Neural progenitor cell (in vitro differentiated cells): ENCODE data around the gene EFCAB11. TPM values are rescaled to one million over a fixed set of nuclear protein-coding genes. Genes with fewer than 3 reads are reported as not detected.
"Not testable (repeated sequence)": the region's sequence is repeated elsewhere in the genome, so short reads cannot be mapped to it uniquely, and the experiment has no call there.

ENCODE experiments used
- DNase-seq: peaks from one replicate; pipeline ENCODE4 v3.0.0-alpha.2; 2016; ENCODE audit warnings: low spot score
- H2AFZ ChIP-seq: fragments of 200-600 bp; sonication (generic); replicated peaks from 2 replicates; pipeline ENCODE4 v1.6.1; 2016; ENCODE audit warnings: antibody characterized with exemption
- H3F3A ChIP-seq: fragments of 200-600 bp; sonication (generic); 2 replicates; pipeline ENCODE4 v1.6.1; 2016; ENCODE audit warnings: antibody characterized with exemption, low read depth
- H3K27ac ChIP-seq: fragments of 200-600 bp; sonication (generic); 2 replicates; pipeline ENCODE4 v1.5.1; 2016; ENCODE audit warnings: mild to moderate bottlenecking
- H3K27me3 ChIP-seq: fragments of 200-600 bp; sonication (generic); 2 replicates; pipeline ENCODE4 v1.6.1; 2016; ENCODE audit warnings: mild to moderate bottlenecking, moderate library complexity
- H3K36me3 ChIP-seq: fragments of 200-600 bp; sonication (generic); 2 replicates; pipeline ENCODE4 v1.5.1; 2016
- H3K4me1 ChIP-seq: fragments of 200-600 bp; sonication (generic); 2 replicates; pipeline ENCODE4 v1.6.1; 2016; ENCODE audit warnings: mixed run types
- H3K4me2 ChIP-seq: fragments of 200-600 bp; sonication (generic); 2 replicates; pipeline ENCODE4 v1.6.1; 2016
- H3K4me3 ChIP-seq: fragments of 200-600 bp; sonication (generic); 2 replicates; pipeline ENCODE4 v1.5.1; 2016
- H3K79me2 ChIP-seq: fragments of 200-600 bp; sonication (generic); 2 replicates; pipeline ENCODE4 v1.6.1; 2016; ENCODE audit warnings: low read depth
- H3K9ac ChIP-seq: fragments of 200-600 bp; sonication (generic); 2 replicates; pipeline ENCODE4 v1.6.1; 2016
- H3K9me3 ChIP-seq: fragments of 200-600 bp; sonication (generic); 2 replicates; pipeline ENCODE4 v1.5.1; 2016; ENCODE audit warnings: low read depth
- H4K20me1 ChIP-seq: fragments of 200-600 bp; sonication (generic); 2 replicates; pipeline ENCODE4 v1.6.1; 2016; ENCODE audit warnings: low read depth
- H3K27ac Mint-ChIP-seq: 3 replicates; pipeline ENCODE4 v1.8.0; 2021; ENCODE audit warnings: mixed read lengths
- H3K27me3 Mint-ChIP-seq: 2 replicates; pipeline ENCODE4 v1.8.0; 2022; ENCODE audit warnings: low read depth, mild to moderate bottlenecking, inconsistent platforms, moderate library complexity, mixed read lengths; ENCODE audit not compliant: insufficient read depth
- H3K36me3 Mint-ChIP-seq: 3 replicates; pipeline ENCODE4 v1.8.0; 2021; ENCODE audit warnings: mixed read lengths
- H3K4me1 Mint-ChIP-seq: 3 replicates; pipeline ENCODE4 v1.8.0; 2021; ENCODE audit warnings: mixed read lengths
- H3K4me3 Mint-ChIP-seq: 3 replicates; pipeline ENCODE4 v1.8.0; 2021; ENCODE audit warnings: mild to moderate bottlenecking, moderate library complexity, mixed read lengths
- H3K9me3 Mint-ChIP-seq: 3 replicates; pipeline ENCODE4 v1.8.0; 2020; ENCODE audit warnings: mixed read lengths
- CTCF ChIP-seq: fragments of 200-600 bp; sonication (generic); IDR thresholded peaks from 2 replicates; pipeline ENCODE4 v1.5.1; 2017; ENCODE audit warnings: antibody characterized with exemption, mild to moderate bottlenecking
- EZH2 ChIP-seq: fragments of 200-600 bp; sonication (generic); IDR thresholded peaks from 2 replicates; pipeline ENCODE4 v1.6.1; 2017; ENCODE audit warnings: antibody characterized with exemption, mild to moderate bottlenecking, moderate library complexity
- EZH2phosphoT487 ChIP-seq: fragments of 200-600 bp; sonication (generic); IDR thresholded peaks from 2 replicates; pipeline ENCODE4 v1.6.1; 2017; ENCODE audit warnings: antibody characterized with exemption
- total RNA-seq: library from RNA; depleted of rRNA; stranded (reverse); fragments of >200 nt; gene quantifications from 2 replicates; pipeline ENCODE4 v1.2.3, GENCODE V29; 2015; ENCODE audit warnings: low replicate concordance

Gene EFCAB11
- total RNA-seq, 1 donor from 2014 or later, result 27.6 TPM

DNA sequence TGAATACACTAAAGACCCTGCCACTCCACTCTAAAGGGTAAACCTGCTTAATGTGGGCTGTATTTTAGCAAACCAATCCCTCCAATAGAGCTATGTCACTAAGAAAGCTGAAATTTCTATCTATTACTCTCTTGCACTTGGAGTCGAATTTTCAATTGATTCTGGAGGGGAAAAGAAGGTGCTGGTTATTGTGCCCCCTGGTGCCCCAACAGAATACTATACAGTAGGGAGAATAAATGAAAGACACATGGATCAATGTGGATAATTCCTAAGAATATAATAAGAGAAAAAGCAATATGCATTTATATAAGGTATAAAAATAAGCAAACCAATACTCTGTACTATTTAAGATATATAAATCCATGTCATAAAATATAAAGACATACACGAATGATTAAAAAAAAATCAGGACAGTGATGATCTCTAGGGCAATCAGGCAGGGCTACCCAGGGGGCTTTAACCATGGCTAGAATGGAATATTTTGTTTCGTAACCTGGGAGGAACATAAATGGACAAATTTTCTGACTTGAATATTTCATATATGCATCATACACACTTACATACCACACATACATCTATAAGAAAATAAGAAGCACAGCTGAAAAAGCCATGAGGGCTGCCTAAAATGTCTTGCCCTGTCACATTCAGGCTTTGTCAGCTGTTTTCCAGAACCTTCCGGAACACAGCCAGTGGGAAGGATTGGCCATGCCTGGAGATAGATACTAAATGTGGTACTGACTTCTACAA lies 54.4 kb downstream of the EFCAB11 start:
- no peak overlapping the region for H3K27ac ChIP-seq
- H3K27me3 Mint-ChIP-seq, result no peaks in the 10 kb centered on the region

DNA sequence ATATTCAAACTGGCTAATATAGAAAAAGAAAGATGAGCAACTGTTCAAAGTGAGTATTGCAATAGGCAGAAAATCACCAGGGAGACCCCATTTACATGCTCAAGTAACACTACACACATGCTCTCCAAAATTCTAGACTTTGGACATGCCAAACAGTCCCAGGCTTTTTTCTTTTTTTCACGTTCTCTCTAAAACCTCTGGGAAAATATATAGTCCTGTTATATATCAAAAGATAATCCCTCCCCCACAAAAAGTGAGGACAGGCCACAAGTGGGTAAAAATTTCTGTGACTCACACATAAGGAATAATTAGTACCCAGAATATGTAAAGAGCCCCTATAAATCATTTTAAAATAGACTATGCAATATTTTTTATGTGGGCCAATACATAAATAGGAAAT lies 55.2 kb downstream of the EFCAB11 start:
- Mint-ChIP-seq H3K27me3 (no peaks in the 10 kb centered on the region), H3K36me3 (peaks cover 2% of the 10 kb centered on the region), H3K27ac (no peak overlapping the region), H3K9me3 (no peaks in the 10 kb centered on the region), H3K4me1 (no peaks in the 10 kb centered on the region), H3K4me3 (no peak overlapping the region)
- DNase-seq, result no peak
- H3K79me2 ChIP-seq, result no peaks in the 10 kb centered on the region
- H3K9me3 ChIP-seq, result no peaks in the 10 kb centered on the region
- no peak overlapping the region for H3K4me3 ChIP-seq
- TF ChIP-seq CTCF (no peak), EZH2 (no peak), EZH2phosphoT487 (no peak)
- H2AFZ ChIP-seq, result no peak overlapping the region
- H3K36me3 ChIP-seq, result no peaks in the 10 kb centered on the region
- H3K4me1 ChIP-seq, result no peaks in the 10 kb centered on the region
- no peak overlapping the region for H3K4me2 ChIP-seq
- no peak overlapping the region for H3K27ac ChIP-seq
- no peaks in the 10 kb centered on the region for H3K27me3 ChIP-seq
- H3F3A ChIP-seq, result no peaks in the 10 kb centered on the region
- H3K9ac ChIP-seq, result no peak overlapping the region
- no peaks in the 10 kb centered on the region for H4K20me1 ChIP-seq

More for the DNA sequence above, 54.4 kb downstream of the EFCAB11 start:
- Histone ChIP-seq H3K4me1 (no peaks in the 10 kb centered on the region), H4K20me1 (no peaks in the 10 kb centered on the region), H2AFZ (no peak overlapping the region), H3K79me2 (no peaks in the 10 kb centered on the region), H3K9me3 (no peaks in the 10 kb centered on the region), H3F3A (no peaks in the 10 kb centered on the region), H3K9ac (no peak overlapping the region), H3K27me3 (no peaks in the 10 kb centered on the region), H3K4me3 (no peak overlapping the region), H3K36me3 (no peaks in the 10 kb centered on the region), H3K4me2 (no peak overlapping the region)
- no peaks in the 10 kb centered on the region for H3K4me1 Mint-ChIP-seq
- no peaks in the 10 kb centered on the region for H3K9me3 Mint-ChIP-seq
- DNase-seq, result peak; percentile 35
- no peak for TF ChIP-seq EZH2phosphoT487
- TF ChIP-seq EZH2, result no peak
- TF ChIP-seq CTCF, result peak; percentile 63
- no peak overlapping the region for H3K4me3 Mint-ChIP-seq
- H3K36me3 Mint-ChIP-seq, result peaks cover 2% of the 10 kb centered on the region
- H3K27ac Mint-ChIP-seq, result no peak overlapping the region

DNA sequence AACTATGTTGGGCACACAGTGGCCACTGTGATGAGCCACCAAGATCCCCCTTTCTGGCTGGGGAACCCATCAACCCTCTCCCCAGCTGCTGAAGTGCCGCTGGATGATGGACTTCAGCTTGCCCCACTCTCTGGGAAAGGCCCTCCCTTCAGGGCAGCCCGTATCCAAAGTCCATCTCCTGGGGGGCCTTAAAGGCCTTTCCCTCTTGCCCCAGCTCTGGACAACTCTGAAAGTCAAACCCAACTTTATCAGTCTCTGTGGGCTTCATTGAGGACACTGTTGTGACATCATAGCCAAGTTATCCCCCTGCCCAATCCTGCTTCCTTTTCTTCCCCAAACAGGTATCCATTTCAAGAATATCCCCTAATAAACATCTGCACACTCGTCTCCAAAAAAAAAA lies 61.1 kb downstream of the EFCAB11 start:
- H3K27ac Mint-ChIP-seq, H3K27me3 Mint-ChIP-seq, H3K9me3 ChIP-seq, H3K36me3 ChIP-seq, H4K20me1 ChIP-seq, H3K36me3 Mint-ChIP-seq, H3K9ac ChIP-seq, DNase-seq, H3K4me1 ChIP-seq, H3K4me1 Mint-ChIP-seq, H3K27me3 ChIP-seq, H3K27ac ChIP-seq, H3F3A ChIP-seq, H3K4me3 Mint-ChIP-seq, H3K4me3 ChIP-seq, H3K79me2 ChIP-seq, H3K4me2 ChIP-seq, H2AFZ ChIP-seq, H3K9me3 Mint-ChIP-seq: not testable (repeated sequence)

DNA sequence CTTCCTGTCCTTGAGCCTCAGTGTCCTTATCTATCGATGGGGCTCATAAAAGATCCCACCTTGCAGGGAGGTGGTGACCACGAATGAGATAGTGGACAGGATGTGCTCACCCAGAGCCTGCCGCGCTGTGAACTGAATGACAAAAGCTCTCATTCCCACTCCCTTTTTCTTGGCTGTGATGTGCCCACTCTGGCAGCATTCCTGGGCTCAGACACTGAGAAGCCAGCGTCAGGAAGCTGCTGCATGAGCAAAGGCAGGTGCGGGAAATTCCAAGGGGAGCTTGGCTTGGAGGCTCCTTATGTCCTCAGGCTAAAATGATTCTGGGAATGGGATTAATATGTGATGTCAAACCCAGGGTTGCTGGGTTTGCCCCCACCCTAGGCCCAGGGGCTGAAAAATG lies 61.6 kb downstream of the EFCAB11 start:
- H2AFZ ChIP-seq, result no peak overlapping the region
- H3K9me3 ChIP-seq, result no peaks in the 10 kb centered on the region
- H4K20me1 ChIP-seq, result no peaks in the 10 kb centered on the region
- H3K36me3 ChIP-seq, result no peaks in the 10 kb centered on the region
- no peak overlapping the region for H3K27ac ChIP-seq
- TF ChIP-seq EZH2phosphoT487, result no peak
- no peak for TF ChIP-seq EZH2
- TF ChIP-seq CTCF, result no peak
- H3K27ac Mint-ChIP-seq, result no peak overlapping the region
- no peak overlapping the region for H3K4me3 Mint-ChIP-seq
- no peak for DNase-seq
- H3K4me1 Mint-ChIP-seq, result no peaks in the 10 kb centered on the region
- H3K4me2 ChIP-seq, result no peak overlapping the region
- H3K9me3 Mint-ChIP-seq, result peaks cover 4% of the 10 kb centered on the region
- peaks cover 2% of the 10 kb centered on the region for H3K27me3 Mint-ChIP-seq
- H3K36me3 Mint-ChIP-seq, result peaks cover 9% of the 10 kb centered on the region
- no peak overlapping the region for H3K4me3 ChIP-seq
- H3K4me1 ChIP-seq, result no peaks in the 10 kb centered on the region
- no peak overlapping the region for H3K9ac ChIP-seq
- H3K27me3 ChIP-seq, result no peaks in the 10 kb centered on the region
- H3K79me2 ChIP-seq, result no peaks in the 10 kb centered on the region
- H3F3A ChIP-seq, result no peaks in the 10 kb centered on the region

DNA sequence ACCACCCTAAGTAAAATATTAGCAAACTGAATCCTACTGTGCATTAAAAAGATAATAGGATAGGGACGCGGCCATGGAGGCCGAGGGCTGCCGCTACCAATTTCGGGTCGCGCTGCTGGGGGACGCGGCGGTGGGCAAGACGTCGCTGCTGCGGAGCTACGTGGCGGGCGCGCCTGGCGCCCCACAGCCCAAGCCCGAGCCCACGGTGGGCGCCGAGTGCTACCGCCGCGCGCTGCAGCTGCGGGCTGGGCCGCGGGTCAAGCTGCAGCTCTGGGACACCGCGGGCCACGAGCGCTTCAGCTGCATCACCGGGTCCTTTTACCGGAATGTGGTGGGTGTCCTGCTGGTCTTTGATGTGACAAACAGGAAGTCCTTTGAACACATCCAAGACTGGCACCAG lies 62.8 kb downstream of the EFCAB11 start:
- not testable (repeated sequence) for H3K4me1 Mint-ChIP-seq, DNase-seq, H3K36me3 ChIP-seq

More for the DNA sequence above, 62.8 kb downstream of the EFCAB11 start:
- not testable (repeated sequence) for H3K4me3 Mint-ChIP-seq, H3K79me2 ChIP-seq, H3K4me3 ChIP-seq, H3K27me3 ChIP-seq, H3F3A ChIP-seq, H3K36me3 Mint-ChIP-seq, H3K27ac Mint-ChIP-seq, H2AFZ ChIP-seq, H3K27ac ChIP-seq, H3K4me1 ChIP-seq, H3K9ac ChIP-seq, H3K9me3 Mint-ChIP-seq, H3K4me2 ChIP-seq, H3K27me3 Mint-ChIP-seq, H4K20me1 ChIP-seq, H3K9me3 ChIP-seq
